Measurements from ENCODE around the gene PXDC1. TPM values are rescaled to one million over a fixed set of nuclear protein-coding genes. Genes with fewer than 3 reads are reported as not detected.

The PXDC1 gene
- total RNA-seq, 1 donor from 2014 or later, result 41.0 TPM

DNA sequence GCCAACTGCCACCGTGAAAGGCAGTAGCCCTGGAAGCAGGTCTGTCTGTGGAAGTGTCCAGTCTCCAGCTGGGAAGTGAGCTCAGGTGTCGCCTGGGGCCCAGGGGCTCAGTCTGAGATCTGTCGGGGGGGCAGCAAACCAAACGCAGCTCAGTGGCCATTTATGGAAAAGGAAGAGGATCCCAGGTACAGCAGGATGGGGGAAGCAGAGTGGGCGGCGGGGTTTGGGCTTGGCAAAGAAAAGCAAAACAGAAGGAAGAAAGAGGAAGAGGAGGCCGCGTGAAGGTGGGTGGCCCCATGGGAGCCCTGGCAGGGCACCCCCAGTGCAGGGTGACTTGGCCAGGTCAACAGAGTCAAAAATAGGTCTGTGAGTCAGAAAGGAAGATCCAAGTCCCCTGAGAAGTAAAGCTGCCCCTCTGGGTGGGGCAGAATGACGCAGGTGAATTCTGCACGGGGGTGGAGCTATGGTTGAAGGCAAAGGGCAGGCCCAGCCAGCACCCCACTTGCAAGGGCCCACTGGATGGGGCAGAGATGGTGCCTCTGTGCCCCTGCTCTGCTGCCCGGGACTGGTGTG is 5.3 kb downstream of the PXDC1 start:
- H3K27me3 Mint-ChIP-seq (ENCODE audit: unreplicated experiment), result peaks cover 8% of the 10 kb centered on the region
- H3K27ac Mint-ChIP-seq (ENCODE audit: unreplicated experiment), result no peak overlapping the region
- DNase-seq (ENCODE audit: low spot score), result no peak
- H3K36me3 Mint-ChIP-seq (ENCODE audit: low read depth, unreplicated experiment), result peaks cover 8% of the 10 kb centered on the region
- peaks cover 66% of the 10 kb centered on the region for H3K4me1 Mint-ChIP-seq (ENCODE audit: unreplicated experiment)
- H3K4me3 Mint-ChIP-seq (ENCODE audit: unreplicated experiment), result no peak overlapping the region
- TF ChIP-seq, protein P1, sequence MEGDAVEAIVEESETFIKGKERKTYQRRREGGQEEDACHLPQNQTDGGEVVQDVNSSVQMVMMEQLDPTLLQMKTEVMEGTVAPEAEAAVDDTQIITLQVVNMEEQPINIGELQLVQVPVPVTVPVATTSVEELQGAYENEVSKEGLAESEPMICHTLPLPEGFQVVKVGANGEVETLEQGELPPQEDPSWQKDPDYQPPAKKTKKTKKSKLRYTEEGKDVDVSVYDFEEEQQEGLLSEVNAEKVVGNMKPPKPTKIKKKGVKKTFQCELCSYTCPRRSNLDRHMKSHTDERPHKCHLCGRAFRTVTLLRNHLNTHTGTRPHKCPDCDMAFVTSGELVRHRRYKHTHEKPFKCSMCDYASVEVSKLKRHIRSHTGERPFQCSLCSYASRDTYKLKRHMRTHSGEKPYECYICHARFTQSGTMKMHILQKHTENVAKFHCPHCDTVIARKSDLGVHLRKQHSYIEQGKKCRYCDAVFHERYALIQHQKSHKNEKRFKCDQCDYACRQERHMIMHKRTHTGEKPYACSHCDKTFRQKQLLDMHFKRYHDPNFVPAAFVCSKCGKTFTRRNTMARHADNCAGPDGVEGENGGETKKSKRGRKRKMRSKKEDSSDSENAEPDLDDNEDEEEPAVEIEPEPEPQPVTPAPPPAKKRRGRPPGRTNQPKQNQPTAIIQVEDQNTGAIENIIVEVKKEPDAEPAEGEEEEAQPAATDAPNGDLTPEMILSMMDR (IDR thresholded peaks at IDR 0.05; ENCODE audit: unreplicated experiment), result no peak
- H3K9me3 Mint-ChIP-seq (ENCODE audit: unreplicated experiment), result no peaks in the 10 kb centered on the region

DNA sequence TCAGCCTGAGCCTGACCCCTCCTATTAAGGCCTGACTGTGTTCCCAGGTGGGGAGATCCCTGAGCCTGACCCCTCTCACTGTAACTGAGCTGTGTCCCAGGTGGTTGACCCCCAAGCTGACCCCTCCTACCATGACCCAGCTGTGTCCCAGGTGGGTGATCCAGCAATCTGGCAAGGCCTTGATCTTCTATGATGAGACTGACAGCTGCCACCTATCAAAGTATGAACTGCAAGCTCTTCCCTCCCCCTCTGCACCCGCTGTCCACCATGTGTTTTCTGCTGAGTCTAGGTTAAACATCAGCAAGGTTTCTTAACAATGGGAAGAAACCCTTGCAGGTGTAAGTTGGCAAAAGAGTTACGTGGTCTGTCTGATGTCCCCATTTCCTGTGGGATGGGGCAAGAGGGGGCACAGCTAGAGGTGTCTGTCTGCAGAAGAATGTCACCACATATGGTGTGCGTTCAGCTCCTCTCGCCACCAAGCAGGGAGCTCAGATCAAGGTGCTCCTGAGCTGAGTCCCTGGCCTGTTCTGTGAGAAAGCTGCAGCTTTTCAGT is 5.9 kb downstream of the PXDC1 start:
- H3K27ac Mint-ChIP-seq (ENCODE audit: unreplicated experiment), result no peak overlapping the region
- no peak for DNase-seq (ENCODE audit: low spot score)
- H3K4me1 Mint-ChIP-seq (ENCODE audit: unreplicated experiment), result peaks cover 71% of the 10 kb centered on the region
- TF ChIP-seq, protein P1 (IDR thresholded peaks at IDR 0.05; ENCODE audit: unreplicated experiment), result no peak
- H3K4me3 Mint-ChIP-seq (ENCODE audit: unreplicated experiment), result peak overlapping the region; percentile 16
- peaks cover 8% of the 10 kb centered on the region for H3K27me3 Mint-ChIP-seq (ENCODE audit: unreplicated experiment)
- no peaks in the 10 kb centered on the region for H3K9me3 Mint-ChIP-seq (ENCODE audit: unreplicated experiment)
- peaks cover 8% of the 10 kb centered on the region for H3K36me3 Mint-ChIP-seq (ENCODE audit: low read depth, unreplicated experiment)

DNA sequence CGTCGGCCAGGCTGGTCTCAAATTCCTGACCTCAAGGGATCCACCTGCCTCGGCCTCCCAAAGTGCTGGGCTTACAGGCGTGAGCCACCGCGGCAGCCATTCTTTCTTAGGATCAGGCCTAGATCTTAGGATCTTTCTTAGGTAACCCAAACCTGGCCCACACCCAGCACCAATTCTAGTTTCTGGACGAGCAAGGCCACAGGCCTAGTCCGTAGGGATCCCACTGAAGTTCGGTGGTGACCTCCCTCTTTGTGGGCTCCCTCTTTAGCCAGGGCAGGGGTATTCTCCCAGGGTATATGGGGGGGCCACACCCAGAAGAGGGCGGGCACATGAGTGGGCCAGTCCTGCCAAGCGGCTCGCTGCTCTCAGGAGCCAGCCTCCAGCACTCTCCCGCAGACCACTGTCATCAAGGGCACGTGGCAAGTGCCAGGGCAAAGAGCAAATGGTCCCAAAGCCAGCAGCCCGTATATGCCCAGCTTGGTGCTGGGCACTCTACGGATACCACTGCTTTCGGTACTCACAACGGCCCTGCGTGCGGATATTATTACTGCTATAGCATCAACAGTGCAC is 6.5 kb downstream of the PXDC1 start:
- TF ChIP-seq, protein P1 (IDR thresholded peaks at IDR 0.05; ENCODE audit: unreplicated experiment), result no peak
- peaks cover 74% of the 10 kb centered on the region for H3K4me1 Mint-ChIP-seq (ENCODE audit: unreplicated experiment)
- H3K4me3 Mint-ChIP-seq (ENCODE audit: unreplicated experiment), result no peak overlapping the region
- H3K36me3 Mint-ChIP-seq (ENCODE audit: low read depth, unreplicated experiment), result peaks cover 8% of the 10 kb centered on the region
- H3K9me3 Mint-ChIP-seq (ENCODE audit: unreplicated experiment), result no peaks in the 10 kb centered on the region
- peaks cover 10% of the 10 kb centered on the region for H3K27me3 Mint-ChIP-seq (ENCODE audit: unreplicated experiment)
- no peak overlapping the region for H3K27ac Mint-ChIP-seq (ENCODE audit: unreplicated experiment)
- DNase-seq (ENCODE audit: low spot score), result no peak

DNA sequence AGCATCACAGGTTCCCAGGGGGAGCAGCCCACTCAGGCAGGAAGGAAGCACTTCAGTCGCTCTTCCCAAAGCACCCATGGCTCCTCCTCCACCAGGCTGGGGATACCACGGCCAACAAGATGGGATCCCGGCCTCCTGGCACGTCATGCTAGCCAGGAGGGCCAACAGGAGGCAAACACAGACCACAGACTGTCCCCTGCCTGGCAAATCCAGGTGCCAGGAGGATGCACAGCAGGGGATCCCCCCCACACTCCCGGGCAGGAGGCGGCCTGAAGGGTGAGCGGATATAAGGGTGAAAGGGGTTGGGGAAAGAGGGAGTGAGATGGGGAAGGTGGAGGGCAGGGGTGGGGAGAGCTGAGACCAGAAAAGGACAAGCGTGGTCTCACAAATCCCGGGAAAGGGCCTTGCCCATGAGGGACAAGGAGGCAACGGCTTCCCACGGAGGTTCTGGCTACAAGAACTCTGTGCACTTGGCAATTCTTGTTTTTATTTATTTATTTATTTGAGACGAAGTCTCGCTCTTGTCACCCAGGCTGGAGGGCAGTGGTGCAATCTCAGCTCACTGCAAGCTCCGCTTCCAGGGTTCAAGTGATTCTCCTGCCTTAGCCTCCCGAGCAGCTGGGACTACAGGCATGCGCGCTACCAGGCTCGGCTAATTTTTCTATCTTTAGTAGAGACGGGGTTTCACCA is 7.2 kb downstream of the PXDC1 start:
- Mint-ChIP-seq H3K27me3 (ENCODE audit: unreplicated experiment) (peaks cover 10% of the 10 kb centered on the region), H3K36me3 (ENCODE audit: low read depth, unreplicated experiment) (peaks cover 8% of the 10 kb centered on the region), H3K4me1 (ENCODE audit: unreplicated experiment) (peaks cover 69% of the 10 kb centered on the region), H3K4me3 (ENCODE audit: unreplicated experiment) (peak overlapping the region; percentile 29), H3K27ac (ENCODE audit: unreplicated experiment) (peak overlapping the region; percentile 65), H3K9me3 (ENCODE audit: unreplicated experiment) (no peaks in the 10 kb centered on the region)
- TF ChIP-seq, protein P1 (IDR thresholded peaks at IDR 0.05; ENCODE audit: unreplicated experiment), result no peak
- no peak for DNase-seq (ENCODE audit: low spot score)

DNA sequence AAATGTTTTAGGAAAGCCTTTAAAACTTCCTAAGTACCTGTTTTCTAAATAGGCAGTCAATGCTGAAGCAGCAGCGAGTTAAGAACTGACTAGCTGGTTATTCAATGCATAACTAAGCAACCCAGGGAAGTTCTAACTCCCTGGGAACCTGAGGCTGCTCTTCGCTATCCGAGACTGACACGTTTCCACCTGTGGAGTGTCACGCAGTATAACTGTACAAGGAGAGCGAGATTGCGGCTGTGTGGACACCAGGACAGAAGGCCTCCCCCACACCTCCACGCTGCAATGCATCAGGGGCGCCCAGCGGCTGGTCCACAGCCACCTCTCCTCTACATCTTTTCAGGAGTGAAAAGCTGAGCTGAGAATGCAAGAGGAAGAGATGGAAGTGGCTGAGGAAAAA is 8.0 kb downstream of the PXDC1 start:
- H3K9me3 Mint-ChIP-seq (ENCODE audit: unreplicated experiment), result no peaks in the 10 kb centered on the region
- H3K27me3 Mint-ChIP-seq (ENCODE audit: unreplicated experiment), result peaks cover 10% of the 10 kb centered on the region
- no peak overlapping the region for H3K27ac Mint-ChIP-seq (ENCODE audit: unreplicated experiment)
- DNase-seq (ENCODE audit: low spot score), result no peak
- TF ChIP-seq, protein P1 (IDR thresholded peaks at IDR 0.05; ENCODE audit: unreplicated experiment), result no peak
- H3K4me3 Mint-ChIP-seq (ENCODE audit: unreplicated experiment), result peak overlapping the region; percentile 59
- H3K4me1 Mint-ChIP-seq (ENCODE audit: unreplicated experiment), result peaks cover 62% of the 10 kb centered on the region
- H3K36me3 Mint-ChIP-seq (ENCODE audit: low read depth, unreplicated experiment), result peaks cover 8% of the 10 kb centered on the region
